Hematopoietic multipotent progenitor cell treated with erythropoietin and hydrocortisone succinate and interleukin-3 and kit ligand, for 15 days (in vitro differentiated cells): Measurements from ENCODE around the gene RTCA.
A peak's percentile ranks its signal among the peaks of the same experiment; 100 is the strongest.
"Not testable (repeated sequence)": the region's sequence is repeated elsewhere in the genome, so short reads cannot be mapped to it uniquely, and the experiment has no call there.

ENCODE experiments used
- DNase-seq: peaks from one replicate; pipeline ENCODE4 v3.0.0-alpha.2; 2015; ENCODE audit warnings: low spot score

RTCA gene

DNA sequence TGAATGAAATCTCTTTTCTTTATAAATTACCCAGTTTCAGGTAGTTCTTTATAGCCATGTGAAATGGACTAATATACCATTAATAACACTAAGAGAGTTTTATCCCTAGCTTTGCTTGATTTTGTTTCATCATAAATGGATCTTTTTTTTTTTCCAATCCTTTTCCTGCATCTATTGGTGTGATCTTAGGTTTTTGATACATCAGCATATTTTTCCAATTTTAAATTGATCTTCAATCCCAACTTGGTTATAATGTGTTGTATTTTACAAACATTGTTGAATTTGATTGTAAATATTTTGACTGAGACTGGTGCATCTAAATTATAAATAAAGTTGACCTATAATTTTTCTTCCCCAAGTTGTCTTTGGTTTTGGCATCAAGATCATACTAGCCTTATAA lies 4.3 kb upstream of the RTCA start:
- no peak for DNase-seq

DNA sequence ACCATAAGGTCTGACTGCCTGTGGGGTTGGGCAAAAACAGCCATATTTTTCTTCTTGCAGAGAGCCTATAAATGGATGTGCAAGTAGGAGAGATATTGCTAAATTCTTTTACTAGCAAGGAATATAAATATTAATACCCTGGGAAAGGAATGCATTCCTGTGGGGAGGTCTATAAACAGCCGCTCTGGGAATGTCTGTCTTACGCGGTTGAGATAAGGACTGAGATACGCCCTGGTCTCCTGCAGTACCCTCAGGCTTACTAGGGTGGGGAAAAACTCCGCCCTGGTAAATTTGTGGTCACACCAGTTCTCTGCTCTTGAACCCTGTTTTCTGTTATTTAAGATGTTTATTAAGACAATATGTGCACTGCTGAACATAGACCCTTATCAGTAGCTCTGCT lies 1.9 kb upstream of the RTCA start:
- not testable (repeated sequence) for DNase-seq

DNA sequence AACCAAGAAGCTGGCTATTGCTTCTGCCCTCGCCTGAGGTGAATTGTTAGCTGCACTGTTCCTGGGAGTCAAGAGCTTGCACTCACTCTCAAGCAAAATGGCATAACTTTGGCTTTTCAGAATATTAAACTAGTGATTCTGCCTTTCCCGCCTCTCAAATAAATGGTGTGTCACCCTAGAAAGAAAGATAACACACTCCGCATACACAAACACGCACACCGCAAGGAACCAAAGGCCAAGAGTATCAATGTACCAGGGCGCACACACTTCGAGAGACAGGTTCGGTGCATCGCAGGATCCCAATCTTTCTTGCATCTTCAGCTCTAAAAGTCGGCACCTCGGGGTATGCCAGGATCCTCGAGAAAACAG lies 470 bp upstream of the RTCA start:
- peak; percentile 71 for DNase-seq

DNA sequence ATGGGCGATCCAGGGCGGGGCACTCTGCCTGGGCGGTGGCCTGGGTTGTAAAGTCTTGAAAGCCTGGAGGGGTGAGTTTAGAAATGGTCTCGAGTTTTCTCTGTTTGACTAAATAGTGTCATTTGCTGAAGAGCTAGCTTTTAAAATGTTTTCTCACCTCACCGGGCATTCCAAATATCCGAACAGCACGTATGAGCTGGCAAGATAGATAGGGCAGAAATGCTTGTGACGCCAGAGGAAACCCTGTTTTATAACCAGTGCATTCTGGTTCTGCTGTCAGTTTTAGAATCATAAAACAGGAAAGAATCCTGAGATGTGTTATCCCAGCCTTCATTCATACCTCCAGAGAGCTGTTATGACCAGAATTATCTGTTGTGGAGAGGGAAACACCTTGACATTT lies 725 bp downstream of the RTCA start:
- peak; percentile 39 for DNase-seq

DNA sequence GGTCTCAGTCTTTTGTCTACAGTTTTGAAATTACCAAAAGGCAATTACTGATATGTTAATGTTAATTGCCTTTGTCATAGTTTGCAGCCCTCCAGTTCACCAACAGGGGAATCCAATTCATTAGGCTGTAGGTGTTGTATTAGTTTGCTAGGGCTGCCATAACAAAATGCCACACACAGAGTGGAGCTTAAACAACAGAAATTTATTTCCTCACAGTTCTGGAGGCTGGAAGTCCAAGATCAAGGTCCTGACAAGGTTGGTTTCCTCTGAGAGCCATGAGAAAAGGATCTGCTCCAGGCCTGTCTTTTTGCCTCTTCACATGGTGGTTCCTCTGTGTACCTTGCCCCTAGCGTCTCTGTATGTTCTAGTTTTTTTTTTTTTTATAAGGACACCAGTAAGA lies 1.3 kb downstream of the RTCA start:
- DNase-seq, result no peak

DNA sequence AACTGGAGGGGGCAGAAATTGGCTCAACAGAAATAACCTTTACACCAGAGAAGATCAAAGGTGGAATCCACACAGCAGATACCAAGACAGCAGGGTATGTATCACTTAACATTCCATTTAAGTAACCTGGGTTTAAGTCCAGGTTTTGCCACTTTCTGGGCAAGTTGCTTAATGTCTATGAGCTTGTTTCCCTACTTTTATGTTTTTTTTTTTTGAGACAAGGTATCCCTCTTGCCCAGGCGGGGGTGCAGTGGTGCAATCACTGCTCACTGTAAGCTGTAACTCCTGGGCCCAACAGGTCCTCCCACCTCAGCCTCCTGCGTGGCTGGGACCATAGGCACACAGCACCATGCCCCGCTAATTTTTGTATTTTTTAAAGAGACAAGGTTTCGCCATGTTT lies 2.2 kb downstream of the RTCA start:
- DNase-seq, result no peak

DNA sequence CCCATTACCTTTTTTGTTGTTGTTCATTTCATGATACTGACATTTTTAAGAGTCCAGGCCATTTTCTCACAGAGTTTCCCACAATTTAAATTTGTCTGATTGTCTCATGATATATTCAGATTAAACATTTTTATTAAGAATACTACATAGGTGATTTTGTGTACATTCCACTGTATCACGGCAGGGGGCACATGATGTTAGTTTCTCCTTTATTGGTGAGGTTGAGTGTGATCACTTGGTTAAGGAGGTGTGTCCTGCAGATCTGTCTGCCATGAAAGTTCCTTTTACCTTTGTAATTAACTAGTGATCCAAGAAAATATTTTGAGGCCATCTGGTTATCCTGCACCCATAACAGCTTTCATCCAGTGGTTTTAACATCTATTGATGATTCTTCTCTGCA lies 11.8 kb downstream of the RTCA start:
- peak; percentile 60 for DNase-seq

DNA sequence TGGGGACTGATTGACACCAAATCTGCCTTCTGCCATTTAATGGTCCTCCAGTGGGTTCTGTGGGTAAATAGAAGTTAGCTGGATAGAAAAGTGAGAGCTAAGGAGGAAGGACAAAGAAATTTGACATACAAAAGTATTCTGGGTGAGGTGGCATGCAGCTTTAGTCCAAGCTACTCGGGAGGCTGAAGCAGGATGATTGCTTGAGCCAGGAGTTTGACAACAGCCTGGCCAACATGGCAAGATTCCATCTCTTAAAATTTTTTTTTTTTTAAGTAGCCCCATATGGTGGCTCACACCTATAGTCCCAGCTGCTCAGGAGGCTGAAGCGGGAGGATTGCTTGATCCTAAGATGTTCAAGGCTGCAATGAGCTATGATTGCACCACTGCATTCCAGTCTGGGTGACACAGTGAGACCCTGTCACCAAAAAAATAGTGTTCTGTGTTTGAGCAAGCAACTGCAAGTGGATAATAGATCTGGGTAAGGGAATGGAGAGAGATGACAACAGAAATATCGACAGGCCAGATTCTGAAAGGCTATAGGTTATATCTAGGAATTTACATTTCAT lies 13.4 kb downstream of the RTCA start:
- DNase-seq, result no peak

DNA sequence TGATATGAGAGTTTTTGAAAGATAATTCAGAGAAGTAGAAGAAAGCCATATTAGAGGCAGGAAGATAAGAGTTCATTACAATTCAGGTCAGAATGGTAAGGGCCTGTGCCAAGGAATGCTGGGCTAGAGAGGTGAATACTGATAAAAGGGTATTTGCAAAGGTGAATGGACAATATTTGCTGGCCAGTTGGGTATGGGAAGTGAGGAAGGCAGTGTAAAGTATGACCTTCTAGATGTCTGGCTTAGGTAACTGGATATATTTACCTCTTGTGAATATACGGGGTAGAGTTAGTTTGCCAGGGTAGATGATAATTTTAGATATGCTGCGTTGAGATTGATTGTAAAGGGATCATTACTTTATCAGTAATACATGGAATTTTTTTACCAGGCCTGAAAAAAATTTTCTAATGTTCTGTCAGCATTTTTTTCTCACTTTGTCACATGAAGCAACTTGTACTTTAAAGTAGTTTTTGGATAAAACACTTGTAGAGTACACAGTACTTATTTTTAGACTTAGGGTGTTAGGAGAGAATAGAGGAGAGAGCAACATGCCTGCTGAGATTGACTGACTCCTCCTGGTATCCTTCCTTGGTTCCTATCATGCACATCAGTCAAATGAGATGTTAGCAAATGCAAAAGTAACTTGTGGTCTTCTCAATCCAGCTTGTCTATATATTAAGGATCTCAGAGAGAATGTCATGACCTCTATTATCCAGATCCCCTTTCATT lies 14.1 kb downstream of the RTCA start:
- no peak for DNase-seq

DNA sequence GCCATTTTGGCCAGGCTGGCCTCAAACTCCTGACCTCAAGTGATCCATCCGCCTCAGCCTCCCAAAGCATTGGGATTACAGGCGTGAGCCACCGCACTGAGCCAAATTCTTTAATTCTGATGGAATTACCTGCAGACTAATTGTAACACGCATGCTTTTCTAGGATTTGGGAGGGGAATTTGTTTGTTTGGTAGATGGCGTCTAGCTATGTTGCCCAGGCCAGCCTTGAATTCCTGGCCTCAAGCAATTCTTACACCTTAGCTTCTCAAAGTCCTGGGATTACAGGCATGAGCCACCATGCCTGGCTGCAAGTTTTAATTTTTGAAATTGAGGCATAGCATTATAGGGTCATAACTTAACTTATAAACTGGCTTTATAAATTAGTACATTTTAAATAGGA lies 18.6 kb downstream of the RTCA start:
- DNase-seq, result no peak

DNA sequence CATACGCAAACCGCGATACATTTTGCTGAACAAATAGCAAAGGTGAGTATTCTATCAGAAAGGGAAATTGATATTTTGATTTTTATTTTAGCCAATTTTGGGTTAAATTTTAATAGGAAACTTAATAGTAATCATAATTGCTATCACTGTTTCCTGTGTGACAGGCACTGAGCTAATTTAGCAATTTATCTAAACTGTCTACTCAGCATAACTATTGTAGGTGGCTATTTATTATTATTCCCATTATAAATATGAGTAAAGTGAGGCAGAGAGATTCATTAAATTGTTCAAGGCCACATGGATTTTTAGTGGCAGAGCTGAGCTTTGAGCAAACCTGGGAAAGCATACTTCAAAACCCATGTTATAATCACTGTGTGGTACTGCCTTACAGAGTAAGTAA lies 21.1 kb downstream of the RTCA start:
- DNase-seq, result no peak

DNA sequence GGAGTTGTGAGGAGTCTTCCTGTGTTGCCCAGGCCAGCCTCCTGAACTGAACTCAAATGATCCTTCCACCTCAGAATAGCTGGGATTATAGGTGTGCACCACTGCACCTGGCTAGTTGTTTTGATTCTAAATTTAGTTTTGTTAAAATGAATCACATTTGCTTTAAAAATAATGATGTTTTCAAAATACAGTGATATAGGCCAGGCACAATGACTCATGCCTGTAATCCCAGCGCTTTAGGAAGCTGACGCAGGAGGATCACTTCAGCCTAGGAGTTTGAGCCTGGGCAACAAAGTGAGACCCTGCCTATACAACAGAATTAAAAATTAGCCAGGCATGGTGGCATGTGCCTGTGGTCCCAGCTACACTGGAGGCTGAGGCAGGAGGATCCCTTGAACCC lies 24.3 kb downstream of the RTCA start:
- no peak for DNase-seq

DNA sequence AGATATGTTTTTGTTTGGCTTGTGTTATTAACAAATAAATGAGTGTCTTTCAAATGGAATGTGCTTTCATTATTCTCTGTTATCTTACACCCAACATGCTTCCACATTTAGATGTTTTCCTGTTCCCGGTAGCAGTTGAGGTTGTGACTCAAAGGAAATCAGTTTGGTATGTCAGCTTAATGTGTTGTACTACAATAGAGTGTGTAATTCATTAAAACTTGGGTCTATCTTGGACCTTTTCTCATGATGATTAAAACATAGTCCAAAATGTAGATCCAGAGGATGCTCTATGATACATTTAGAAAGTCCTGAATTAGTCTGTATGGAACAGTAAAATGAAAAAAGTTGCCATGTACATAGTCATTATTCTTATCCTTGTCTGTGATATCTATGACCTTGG lies 26.7 kb downstream of the RTCA start:
- DNase-seq, result no peak

DNA sequence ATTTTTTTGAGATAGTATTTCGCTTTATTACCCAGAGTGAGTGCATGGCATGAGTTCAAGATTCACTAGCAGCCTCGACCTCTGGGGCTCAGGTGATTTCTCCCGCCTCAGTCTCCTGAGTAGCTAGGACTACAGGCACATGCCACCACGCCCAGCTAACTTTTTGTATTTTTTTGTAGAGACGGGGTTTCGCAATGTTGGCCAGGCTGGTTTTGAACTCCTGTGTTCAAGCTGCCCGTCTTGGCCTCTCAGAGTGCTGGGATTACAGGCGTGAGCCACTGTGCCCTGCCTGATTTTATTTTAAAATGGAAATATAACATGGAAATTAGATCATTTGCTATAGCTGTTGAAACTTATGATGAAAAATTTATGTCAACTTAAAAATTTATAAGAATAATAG lies 30.1 kb downstream of the RTCA start:
- no peak for DNase-seq

DNA sequence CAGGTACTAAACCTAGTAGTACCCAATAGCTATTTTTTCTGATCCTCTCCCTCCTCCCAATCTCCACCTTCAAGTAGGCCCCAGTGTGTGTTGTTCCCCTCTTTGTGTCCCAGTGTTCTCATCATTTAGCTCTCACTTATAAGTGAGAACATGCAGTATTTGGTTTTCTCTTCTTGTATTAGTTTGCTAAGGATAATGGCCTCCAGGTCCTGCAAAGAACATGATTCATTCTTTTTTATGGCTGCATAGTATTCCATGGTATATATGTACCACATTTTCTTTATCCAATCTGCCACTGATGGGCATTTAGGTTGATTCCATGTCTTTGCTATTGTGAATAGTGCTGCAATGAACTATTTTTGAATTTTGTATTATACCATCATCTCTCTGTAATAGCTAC lies 31.0 kb downstream of the RTCA start:
- DNase-seq, result not testable (repeated sequence)

DNA sequence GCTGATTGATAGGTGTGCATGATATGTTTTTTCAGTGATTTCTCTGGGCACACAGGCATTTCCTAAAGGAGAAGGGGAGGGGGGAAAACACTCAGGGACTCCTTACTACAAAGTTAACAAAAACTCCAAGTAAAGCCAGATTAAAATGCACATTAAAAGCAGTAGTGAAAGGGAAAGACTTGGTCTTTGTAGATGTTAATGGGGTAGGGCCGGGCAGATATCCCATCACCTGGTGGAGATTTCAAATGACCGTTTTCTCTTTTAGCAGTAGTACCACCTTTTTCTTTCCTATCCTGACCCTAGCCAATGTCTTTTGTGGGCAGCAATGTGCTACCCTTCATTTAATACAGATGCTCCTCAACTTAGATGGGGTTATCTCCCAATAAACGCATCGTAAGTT lies 32.5 kb downstream of the RTCA start:
- no peak for DNase-seq

DNA sequence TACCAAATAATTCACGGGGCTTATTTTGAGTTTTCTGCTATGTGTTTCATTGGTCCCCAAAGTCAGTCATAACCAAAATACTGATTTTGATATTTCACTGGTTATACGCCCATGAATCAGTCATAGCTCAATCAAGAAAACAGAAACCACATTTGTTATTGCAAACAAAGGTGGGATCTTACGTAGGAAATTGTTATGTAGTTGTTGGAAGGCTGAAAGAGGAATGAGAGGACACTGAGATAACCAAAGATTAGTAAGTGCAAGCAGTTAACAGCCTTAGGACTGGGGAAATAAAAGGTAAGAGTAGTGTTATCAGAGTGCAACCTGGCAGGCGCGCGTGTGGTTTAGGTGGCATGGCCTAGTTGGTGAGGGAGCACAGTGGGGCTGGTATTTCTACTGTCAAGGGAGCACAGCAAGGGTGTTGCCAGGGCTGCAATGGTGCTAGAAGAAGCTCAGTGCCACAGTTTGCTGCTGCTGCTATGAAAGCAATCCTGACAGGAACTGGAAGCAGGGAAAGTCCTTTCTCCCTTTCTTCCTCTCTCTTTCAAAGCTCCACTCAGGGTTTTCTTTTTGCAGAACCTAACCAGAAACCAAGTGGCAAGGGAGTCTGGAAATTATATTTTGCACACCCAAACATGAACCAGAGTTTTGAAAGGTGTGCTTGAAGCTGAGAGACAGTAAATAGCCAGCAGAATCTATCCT lies 33.7 kb downstream of the RTCA start:
- no peak for DNase-seq

DNA sequence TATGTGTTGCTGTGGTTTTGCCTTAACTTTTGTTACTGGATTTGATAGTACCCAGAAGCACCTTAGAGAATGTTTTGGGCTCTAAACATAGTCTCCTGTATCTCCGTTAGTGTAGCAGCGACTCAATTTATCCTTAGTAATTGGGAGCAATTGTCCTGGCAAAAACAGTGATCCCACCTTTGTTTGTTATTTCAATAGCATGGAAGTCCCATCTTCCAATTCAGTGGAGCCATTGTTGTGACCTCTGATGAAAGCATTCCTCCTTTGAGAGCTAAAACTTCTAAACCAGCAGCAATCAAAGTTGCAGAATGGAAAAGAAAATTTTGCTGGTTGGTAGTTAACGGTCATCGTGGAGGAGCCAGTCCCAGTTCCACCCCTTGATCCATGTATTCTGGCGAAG lies 34.7 kb downstream of the RTCA start:
- DNase-seq, result no peak

DNA sequence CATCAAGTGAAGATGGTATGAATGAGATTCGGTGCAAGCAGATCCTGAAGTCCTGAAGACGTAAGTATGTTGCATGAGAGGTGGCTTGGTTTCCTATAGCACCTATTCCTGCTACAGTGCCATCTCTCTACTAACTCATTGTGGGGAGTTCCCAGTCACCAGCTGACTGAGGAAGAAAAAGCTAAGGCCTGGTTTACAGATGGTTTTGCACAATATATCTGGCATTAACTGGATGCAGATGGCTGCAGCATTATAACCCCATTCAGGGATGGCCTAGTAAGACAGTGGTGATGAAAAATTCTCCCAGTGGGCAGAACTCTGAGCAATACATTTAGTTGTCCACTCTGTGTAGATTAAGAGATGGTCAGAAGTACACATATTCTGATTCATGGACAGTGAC lies 36.7 kb downstream of the RTCA start:
- no peak for DNase-seq

DNA sequence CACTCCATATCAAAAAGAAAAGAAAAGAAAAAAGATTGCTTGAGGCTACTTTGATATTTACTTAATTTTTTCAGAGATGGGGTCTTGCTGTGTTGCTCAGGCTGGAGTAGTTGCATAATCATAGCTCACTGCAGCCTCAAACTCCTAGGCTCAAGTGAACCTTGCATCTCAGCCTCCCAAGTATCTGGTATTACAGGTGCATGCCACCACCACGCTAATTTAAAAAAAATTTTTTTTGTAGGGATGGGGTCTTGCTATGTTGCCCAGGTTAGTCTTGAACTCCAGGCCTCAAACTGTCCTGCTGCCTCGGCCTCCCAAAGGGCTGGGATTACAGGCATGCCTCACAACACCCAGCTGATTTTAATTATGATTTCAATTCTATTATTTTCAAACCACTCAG lies 38.2 kb downstream of the RTCA start:
- no peak for DNase-seq

DNA sequence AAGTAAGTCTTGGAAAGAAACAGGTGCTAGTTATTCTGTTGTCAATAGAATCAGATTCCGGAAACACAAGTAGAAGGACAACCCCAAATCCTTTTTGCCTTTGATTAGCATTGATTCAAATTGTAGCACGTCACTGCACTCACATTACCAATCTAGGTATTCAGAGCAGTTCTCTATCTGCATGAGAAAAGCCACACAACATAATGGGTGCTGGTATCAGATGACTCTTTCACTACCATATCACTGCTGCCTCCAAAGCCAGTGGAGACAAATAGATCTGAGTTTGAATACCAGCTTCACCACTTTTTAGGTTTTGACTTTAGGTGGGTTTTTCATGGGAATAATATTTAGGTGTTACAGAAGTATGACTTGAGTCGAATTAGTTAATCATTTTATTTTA lies 38.9 kb downstream of the RTCA start:
- no peak for DNase-seq

DNA sequence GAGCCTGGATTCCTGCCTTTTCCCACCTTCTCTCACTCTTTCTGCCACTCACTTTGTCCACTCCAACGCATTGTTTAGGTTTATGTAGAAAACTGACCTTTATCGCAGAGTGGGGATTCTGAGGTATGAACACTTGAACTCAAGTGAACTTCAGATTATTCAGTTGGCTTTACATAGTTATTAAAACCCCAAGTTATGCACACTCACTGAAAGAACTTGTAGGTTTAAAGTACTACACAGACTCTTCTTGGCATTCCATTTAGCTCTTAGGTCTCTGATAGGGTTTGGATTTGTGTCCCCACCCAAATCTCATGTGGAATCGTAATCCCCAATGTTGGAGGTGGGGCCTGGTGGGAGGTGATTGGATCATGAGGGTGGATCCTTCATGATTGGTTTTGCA lies 39.9 kb downstream of the RTCA start:
- no peak for DNase-seq

DNA sequence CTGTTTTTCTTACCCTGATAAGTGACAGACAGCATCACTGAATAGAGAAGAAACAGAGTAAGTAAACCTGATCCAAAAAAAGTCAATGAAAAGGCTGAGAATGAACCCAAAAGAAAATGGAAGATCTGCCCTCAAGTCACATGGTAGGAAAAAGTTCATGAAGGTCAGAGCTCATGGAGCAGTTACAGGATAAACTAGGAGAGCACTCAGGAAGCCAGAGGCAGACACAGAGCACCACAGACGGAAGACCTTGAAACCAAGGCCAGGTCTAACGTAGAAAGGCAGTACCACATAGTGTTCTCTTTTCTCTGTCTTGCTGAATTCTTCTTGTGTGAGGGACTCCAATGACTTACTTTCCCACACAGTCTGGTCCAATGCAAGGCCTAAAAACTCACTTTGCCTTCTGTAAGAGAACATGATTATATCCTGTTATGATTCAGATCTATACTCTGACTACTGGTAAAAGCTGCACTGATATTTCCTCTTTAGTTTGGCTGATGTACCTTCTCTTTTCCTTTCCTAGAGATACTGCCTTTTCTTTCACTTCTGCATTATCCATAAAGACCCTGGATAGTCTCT lies 40.8 kb downstream of the RTCA start:
- DNase-seq, result no peak
